ENCODE data around the gene DSCAM. TPM values are rescaled to one million over a fixed set of nuclear protein-coding genes. Genes with fewer than 3 reads are reported as not detected.

The DSCAM gene
- total and polyA plus RNA-seq, 5 donors: under 0.01 TPM; not detected in 4

GRCh38 chr21:40153351-40153750 lies 693.6 kb downstream of the DSCAM start:
- no peak overlapping the region for H3K27ac ChIP-seq (ENCODE audit: low read length)
- intact Hi-C loops (cut with DNase I): no loop called here
- no peak for ATAC-seq
- H3K9me3 ChIP-seq (ENCODE audit: control insufficient read depth, low read length): no peaks in the 10 kb centered on the region
- no peak for DNase-seq
- H3K4me1 ChIP-seq (ENCODE audit: control insufficient read depth, insufficient read depth, low read length): no peaks in the 10 kb centered on the region
- no peaks in the 10 kb centered on the region for H3K27me3 ChIP-seq (ENCODE audit: control insufficient read depth, insufficient read depth)
- H3K4me3 ChIP-seq (ENCODE audit: low read length): no peak overlapping the region
- 94% methylated on average over 4 of the region's 4 CpGs for WGBS

GRCh38 chr21:40152476-40152875 lies 694.5 kb downstream of the DSCAM start:
- ATAC-seq (no peak), DNase-seq (no peak)
- 79% methylated on average over 5 of the region's 5 CpGs for WGBS
- H3K9me3 ChIP-seq (ENCODE audit: control insufficient read depth, low read length): no peaks in the 10 kb centered on the region
- intact Hi-C loops (cut with DNase I): no loop called here
- H3K27me3 ChIP-seq (ENCODE audit: control insufficient read depth, insufficient read depth): no peaks in the 10 kb centered on the region
- H3K27ac ChIP-seq (ENCODE audit: low read length): no peak overlapping the region
- H3K4me3 ChIP-seq (ENCODE audit: low read length): no peak overlapping the region
- no peaks in the 10 kb centered on the region for H3K4me1 ChIP-seq (ENCODE audit: control insufficient read depth, insufficient read depth, low read length)

- no peaks in the 10 kb centered on the region for H3K27me3 ChIP-seq (ENCODE audit: control insufficient read depth, insufficient read depth)
- no peak overlapping the region for H3K4me3 ChIP-seq (ENCODE audit: low read length)
- DNase-seq (no peak), ATAC-seq (no peak)
- intact Hi-C loops (cut with DNase I): no loop called here
- H3K4me1 ChIP-seq (ENCODE audit: control insufficient read depth, insufficient read depth, low read length): no peaks in the 10 kb centered on the region
- H3K9me3 ChIP-seq (ENCODE audit: control insufficient read depth, low read length): no peaks in the 10 kb centered on the region
- WGBS: 88% methylated on average over 3 of the region's 3 CpGs
- H3K27ac ChIP-seq (ENCODE audit: low read length): no peak overlapping the region
These were observed 695.3 kb downstream of the DSCAM start for GRCh38 chr21:40151611-40152010.

GRCh38 chr21:40146216-40146837 lies 700.6 kb downstream of the DSCAM start:
- 58% methylated on average over 10 of the region's 10 CpGs for WGBS
- ATAC-seq: no peak
- Histone ChIP-seq H3K4me1 (ENCODE audit: control insufficient read depth, insufficient read depth, low read length) (no peaks in the 10 kb centered on the region), H3K27me3 (ENCODE audit: control insufficient read depth, insufficient read depth) (no peaks in the 10 kb centered on the region), H3K4me3 (ENCODE audit: low read length) (no peak overlapping the region), H3K27ac (ENCODE audit: low read length) (no peak overlapping the region), H3K9me3 (ENCODE audit: control insufficient read depth, low read length) (no peaks in the 10 kb centered on the region)
- intact Hi-C loops (cut with DNase I): loop anchor here in 2 of 4 donors (10.0 kb wide), 1 partner anchor 918 kb away; no protein-coding TSS in a partner anchor
- DNase-seq: no peak

GRCh38 chr21:40143822-40144525 lies 703.0 kb downstream of the DSCAM start:
- Histone ChIP-seq H3K4me1 (ENCODE audit: control insufficient read depth, insufficient read depth, low read length) (no peaks in the 10 kb centered on the region), H3K27ac (ENCODE audit: low read length) (no peak overlapping the region), H3K9me3 (ENCODE audit: control insufficient read depth, low read length) (no peaks in the 10 kb centered on the region), H3K4me3 (ENCODE audit: low read length) (no peak overlapping the region), H3K27me3 (ENCODE audit: control insufficient read depth, insufficient read depth) (no peaks in the 10 kb centered on the region)
- intact Hi-C loops (cut with DNase I): loop anchor here in 3 of 4 donors (2.0 to 10.0 kb wide), 4 partner anchors 243 to 923 kb away; no protein-coding TSS in a partner anchor
- peak in 1 of 2 donors; percentile 26 for ATAC-seq
- DNase-seq: peak; percentile 44 to 67 (median 65)
- 44% methylated on average over 20 of the region's 20 CpGs for WGBS

- peak in 1 of 3 donors; percentile 36 for DNase-seq
- no peaks in the 10 kb centered on the region for H3K27me3 ChIP-seq (ENCODE audit: control insufficient read depth, insufficient read depth)
- 68% methylated on average over 8 of the region's 8 CpGs for WGBS
- H3K4me1 ChIP-seq (ENCODE audit: control insufficient read depth, insufficient read depth, low read length): no peaks in the 10 kb centered on the region
- H3K4me3 ChIP-seq (ENCODE audit: low read length): no peak overlapping the region
- intact Hi-C loops (cut with DNase I): loop anchor here in 3 of 4 donors (5.0 to 10.0 kb wide), 3 partner anchors 246 to 926 kb away; no protein-coding TSS in a partner anchor
- H3K9me3 ChIP-seq (ENCODE audit: control insufficient read depth, low read length): no peaks in the 10 kb centered on the region
- no peak overlapping the region for H3K27ac ChIP-seq (ENCODE audit: low read length)
- ATAC-seq: no peak
These were observed 705.3 kb downstream of the DSCAM start for GRCh38 chr21:40141621-40142020.

- Histone ChIP-seq H3K27me3 (ENCODE audit: control insufficient read depth, insufficient read depth) (no peaks in the 10 kb centered on the region), H3K4me1 (ENCODE audit: control insufficient read depth, insufficient read depth, low read length) (no peaks in the 10 kb centered on the region), H3K9me3 (ENCODE audit: control insufficient read depth, low read length) (no peaks in the 10 kb centered on the region), H3K4me3 (ENCODE audit: low read length) (no peak overlapping the region), H3K27ac (ENCODE audit: low read length) (no peak overlapping the region)
- no peak for DNase-seq
- ATAC-seq: no peak
- intact Hi-C loops (cut with DNase I): loop anchor here in 3 of 4 donors (5.0 to 10.0 kb wide), 3 partner anchors 247 to 927 kb away; no protein-coding TSS in a partner anchor
- 92% methylated on average over 3 of the region's 3 CpGs for WGBS
These were observed 706.3 kb downstream of the DSCAM start for GRCh38 chr21:40140675-40141074.

- H3K9me3 ChIP-seq (ENCODE audit: control insufficient read depth, low read length): no peaks in the 10 kb centered on the region
- H3K27ac ChIP-seq (ENCODE audit: low read length): no peak overlapping the region
- H3K4me3 ChIP-seq (ENCODE audit: low read length): no peak overlapping the region
- intact Hi-C loops (cut with DNase I): loop anchor here in 3 of 4 donors (5.0 to 10.0 kb wide), 3 partner anchors 248 to 928 kb away; no protein-coding TSS in a partner anchor
- DNase-seq: no peak
- ATAC-seq: no peak
- H3K4me1 ChIP-seq (ENCODE audit: control insufficient read depth, insufficient read depth, low read length): no peaks in the 10 kb centered on the region
- no peaks in the 10 kb centered on the region for H3K27me3 ChIP-seq (ENCODE audit: control insufficient read depth, insufficient read depth)
- 65% methylated on average over 5 of the region's 5 CpGs for WGBS
These were observed 707.3 kb downstream of the DSCAM start for GRCh38 chr21:40139636-40140035.

GRCh38 chr21:40136571-40136970 lies 710.4 kb downstream of the DSCAM start:
- DNase-seq (no peak), ATAC-seq (no peak)
- Histone ChIP-seq H3K9me3 (ENCODE audit: control insufficient read depth, low read length) (no peaks in the 10 kb centered on the region), H3K27ac (ENCODE audit: low read length) (no peak overlapping the region), H3K4me3 (ENCODE audit: low read length) (no peak overlapping the region), H3K4me1 (ENCODE audit: control insufficient read depth, insufficient read depth, low read length) (no peaks in the 10 kb centered on the region), H3K27me3 (ENCODE audit: control insufficient read depth, insufficient read depth) (no peaks in the 10 kb centered on the region)
- 95% methylated on average over 7 of the region's 7 CpGs for WGBS
- intact Hi-C loops (cut with DNase I): no loop called here

GRCh38 chr21:40134731-40135492 lies 712.0 kb downstream of the DSCAM start:
- 71% methylated on average over 9 of the region's 9 CpGs for WGBS
- ATAC-seq: no peak

GRCh38 chr21:40130476-40130875 lies 716.5 kb downstream of the DSCAM start:
- Histone ChIP-seq H3K27me3 (ENCODE audit: control insufficient read depth, insufficient read depth) (no peaks in the 10 kb centered on the region), H3K4me3 (ENCODE audit: low read length) (no peak overlapping the region), H3K9me3 (ENCODE audit: control insufficient read depth, low read length) (no peaks in the 10 kb centered on the region), H3K4me1 (ENCODE audit: control insufficient read depth, insufficient read depth, low read length) (no peaks in the 10 kb centered on the region), H3K27ac (ENCODE audit: low read length) (no peak overlapping the region)
- intact Hi-C loops (cut with DNase I): no loop called here
- ATAC-seq (no peak), DNase-seq (no peak)
- 96% methylated on average over 3 of the region's 3 CpGs for WGBS

More at GRCh38 chr21:40134731-40135492, 712.0 kb downstream of the DSCAM start:
- Histone ChIP-seq H3K27ac (ENCODE audit: low read length) (no peak overlapping the region), H3K27me3 (ENCODE audit: control insufficient read depth, insufficient read depth) (no peaks in the 10 kb centered on the region), H3K9me3 (ENCODE audit: control insufficient read depth, low read length) (no peaks in the 10 kb centered on the region), H3K4me1 (ENCODE audit: control insufficient read depth, insufficient read depth, low read length) (no peaks in the 10 kb centered on the region), H3K4me3 (ENCODE audit: low read length) (no peak overlapping the region)
- no peak for DNase-seq
- intact Hi-C loops (cut with DNase I): no loop called here

Data from right cardiac atrium (tissue), 5 donors.